Measurements from ENCODE around the gene SMDT1. TPM values are rescaled to one million over a fixed set of nuclear protein-coding genes. Genes with fewer than 3 reads are reported as not detected.

The SMDT1 gene
- total and polyA plus RNA-seq, 2 of the 4 experiments (the other 2 are of a cell fraction) = 2.3 to 15.7 TPM

- no CpG with 5 or more reads among the region's 13 CpGs for WGBS, 2 experiments (ENCODE audit: extremely low coverage in 2 of 2, insufficient read length in 1 of 2)
- H2BK120ac ChIP-seq (ENCODE audit: low read depth, low read length) = no peak overlapping the region
- in situ Hi-C loops (cut with MboI; ENCODE audit: low sequenced_read_pairs) (no loop called here), intact Hi-C loops (cut with micrococcal nuclease) (no loop called here), dilution Hi-C loops (cut with HindIII; ENCODE audit: low sequenced_read_pairs, unreplicated experiment) (no loop called here)
- no peak overlapping the region for H4K91ac ChIP-seq (ENCODE audit: insufficient read depth, low read depth, low read length)
- H3K36me3 ChIP-seq (ENCODE audit: control insufficient read depth, insufficient read depth, low read length) = no peaks in the 10 kb centered on the region
- no peak overlapping the region for H3K56ac ChIP-seq (ENCODE audit: extremely low read depth, insufficient read depth, low read length)
- no peaks in the 10 kb centered on the region for H3K9me1 ChIP-seq (ENCODE audit: insufficient read depth, low read length)
- CTCF ChIA-PET = no interaction called here
- H3K4me1 ChIP-seq (ENCODE audit: control insufficient read depth, insufficient read depth, low read length) = no peaks in the 10 kb centered on the region
- no peaks in the 10 kb centered on the region for H3K79me1 ChIP-seq (ENCODE audit: low read depth in 1 of 2, low read length in 2 of 2)
- no peak overlapping the region for H4K5ac ChIP-seq (ENCODE audit: low read depth, low read length)
- H4K20me1 ChIP-seq (ENCODE audit: insufficient read depth, low read length) = no peaks in the 10 kb centered on the region
- H2BK15ac ChIP-seq (ENCODE audit: low read depth, low read length) = no peak overlapping the region
- DNase-seq = no peak
- H3K23ac ChIP-seq (ENCODE audit: low read depth, low read length) = no peak overlapping the region
- no peak overlapping the region for H2AK9ac ChIP-seq (replicated peaks; ENCODE audit: low read depth, low read length, poor library complexity)
- no peak overlapping the region for H3K4ac ChIP-seq (ENCODE audit: low read depth, low read length)
- H3K9me3 ChIP-seq (ENCODE audit: control insufficient read depth, insufficient read depth, low read length) = no peaks in the 10 kb centered on the region
- no TSS peak for BruUV-seq (replicated peaks)
- POLR2A ChIA-PET (ENCODE audit: unreplicated experiment) = no interaction called here
- H3K27ac ChIP-seq (ENCODE audit: insufficient read depth, low read length) = no peak overlapping the region
- H2BK5ac ChIP-seq (ENCODE audit: low read depth, low read length, poor library complexity, severe bottlenecking) = no peak overlapping the region
- H2BK20ac ChIP-seq (ENCODE audit: low read depth, low read length) = no peak overlapping the region
- H2AK5ac ChIP-seq (ENCODE audit: low read depth, low read length) = no peak overlapping the region
- TF ChIP-seq MXI1 (IDR thresholded peaks at IDR 0.05; ENCODE audit: borderline replicate concordance, low read depth, low read length) = no peak
- no peak for TF ChIP-seq BHLHE40 (IDR thresholded peaks at IDR 0.05; ENCODE audit: low read depth, low read length)
- TF ChIP-seq FOS (IDR thresholded peaks at IDR 0.05; ENCODE audit: low read depth, low read length) = no peak
- TF ChIP-seq, protein P1, sequence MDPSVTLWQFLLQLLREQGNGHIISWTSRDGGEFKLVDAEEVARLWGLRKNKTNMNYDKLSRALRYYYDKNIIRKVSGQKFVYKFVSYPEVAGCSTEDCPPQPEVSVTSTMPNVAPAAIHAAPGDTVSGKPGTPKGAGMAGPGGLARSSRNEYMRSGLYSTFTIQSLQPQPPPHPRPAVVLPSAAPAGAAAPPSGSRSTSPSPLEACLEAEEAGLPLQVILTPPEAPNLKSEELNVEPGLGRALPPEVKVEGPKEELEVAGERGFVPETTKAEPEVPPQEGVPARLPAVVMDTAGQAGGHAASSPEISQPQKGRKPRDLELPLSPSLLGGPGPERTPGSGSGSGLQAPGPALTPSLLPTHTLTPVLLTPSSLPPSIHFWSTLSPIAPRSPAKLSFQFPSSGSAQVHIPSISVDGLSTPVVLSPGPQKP (IDR thresholded peaks at IDR 0.05; ENCODE audit: borderline replicate concordance, low read depth, low read length) = no peak
- TF ChIP-seq, protein P2, sequence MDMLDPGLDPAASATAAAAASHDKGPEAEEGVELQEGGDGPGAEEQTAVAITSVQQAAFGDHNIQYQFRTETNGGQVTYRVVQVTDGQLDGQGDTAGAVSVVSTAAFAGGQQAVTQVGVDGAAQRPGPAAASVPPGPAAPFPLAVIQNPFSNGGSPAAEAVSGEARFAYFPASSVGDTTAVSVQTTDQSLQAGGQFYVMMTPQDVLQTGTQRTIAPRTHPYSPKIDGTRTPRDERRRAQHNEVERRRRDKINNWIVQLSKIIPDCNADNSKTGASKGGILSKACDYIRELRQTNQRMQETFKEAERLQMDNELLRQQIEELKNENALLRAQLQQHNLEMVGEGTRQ (IDR thresholded peaks at IDR 0.05; ENCODE audit: low read depth, low read length) = no peak
- TF ChIP-seq CTCF (conservative IDR thresholded peaks at IDR 0.05; ENCODE audit: low read depth, low read length) = no peak
- H3K9ac ChIP-seq (ENCODE audit: low read depth, low read length) = no peak overlapping the region
- H3K4me2 ChIP-seq (ENCODE audit: low read depth, low read length) = no peak overlapping the region
- no peak for ATAC-seq (ENCODE audit: low read depth)
- H2AFZ ChIP-seq (replicated peaks; ENCODE audit: low read length, poor library complexity) = no peak overlapping the region
- H3K4me3 ChIP-seq (ENCODE audit: insufficient read depth, low read depth, low read length) = no peak overlapping the region
- no peak overlapping the region for H3K18ac ChIP-seq (ENCODE audit: low read depth, low read length)
- no peak overlapping the region for H3K14ac ChIP-seq (replicated peaks; ENCODE audit: low read depth, low read length)
- H4K8ac ChIP-seq (ENCODE audit: low read depth in 2 of 2, low read length in 2 of 2) = no peak overlapping the region
- H3K27me3 ChIP-seq (ENCODE audit: control insufficient read depth, insufficient read depth, low read length) = no peaks in the 10 kb centered on the region
Observed at GRCh38 chr22:42132457-42132856, 53.0 kb downstream of the SMDT1 start.
